NCI-H128 (cell line): ENCODE data around the gene PRKRA.
"Not testable (repeated sequence)": the region's sequence is repeated elsewhere in the genome, so short reads cannot be mapped to it uniquely, and the experiment has no call there.

Source experiments
- DNase-seq: peaks from one replicate; lab custom pipeline; 2025; ENCODE audit not compliant: unreplicated experiment; lab: John Stamatoyannopoulos, UW

The PRKRA gene

GRCh38 chr2:178469219-178469849, 18.4 kb upstream of the PRKRA start:
- DNase-seq = no peak

DNA sequence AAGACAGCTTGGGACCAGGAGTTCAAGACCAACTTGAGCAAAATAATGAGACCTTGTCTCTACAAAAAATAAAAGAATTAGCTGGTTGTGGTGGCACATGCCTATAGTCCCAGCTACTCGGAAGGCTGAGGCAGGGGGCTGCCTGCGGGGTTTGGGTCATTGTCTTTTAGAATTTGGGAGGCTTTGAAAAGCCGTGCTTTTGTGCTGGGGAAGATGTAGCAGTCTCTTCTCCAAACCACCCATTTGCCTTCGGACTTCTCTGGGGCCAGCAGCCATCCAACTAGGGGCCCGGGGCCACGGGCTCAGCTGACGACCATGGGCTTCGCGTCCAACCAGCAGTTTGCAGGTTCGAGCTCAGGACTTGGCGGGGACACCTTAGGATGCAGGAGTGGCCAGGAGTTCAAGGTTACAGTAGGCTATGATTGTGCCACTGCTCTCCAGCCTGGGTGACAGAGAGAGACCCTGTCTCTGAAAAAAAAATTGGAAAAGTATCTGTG, 6.5 kb upstream of the PRKRA start:
- no peak for DNase-seq

DNA sequence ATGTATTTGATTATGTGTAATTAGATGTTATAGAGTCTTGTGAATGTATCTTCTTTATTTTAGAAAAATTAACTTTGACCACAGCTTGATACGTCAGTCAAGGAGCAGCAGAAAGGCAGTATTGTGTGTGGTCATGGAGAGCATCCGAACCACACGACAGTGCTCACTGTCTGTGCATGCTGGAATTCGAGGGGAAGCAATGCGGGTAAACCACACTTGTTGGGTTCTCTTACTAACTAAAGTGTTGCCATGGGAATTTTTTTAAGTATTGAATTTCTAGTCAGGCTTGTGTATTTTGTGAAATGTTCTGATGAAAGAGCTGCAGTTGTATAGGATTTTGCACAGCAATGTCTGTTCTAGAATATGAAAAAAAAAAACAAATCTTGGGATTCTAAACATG, 5.0 kb upstream of the PRKRA start:
- no peak for DNase-seq

DNA sequence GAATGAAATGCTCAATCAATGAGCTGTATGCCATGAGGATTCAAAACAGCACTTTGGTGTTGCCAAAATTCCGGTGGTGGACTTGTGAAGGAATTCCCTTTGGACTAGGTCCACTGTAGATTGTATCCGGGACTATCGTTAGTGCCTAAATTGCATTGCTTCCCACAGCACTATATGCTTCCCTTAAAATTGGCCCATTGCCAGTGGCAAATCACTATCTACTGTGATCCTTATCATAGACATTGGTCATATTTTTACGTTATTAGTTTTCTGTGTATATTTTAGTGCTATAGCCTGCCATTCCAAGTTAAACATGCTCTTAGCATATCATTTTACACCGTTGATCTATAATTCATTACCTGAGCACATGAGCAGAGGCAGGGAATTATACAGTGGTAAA, 1.9 kb upstream of the PRKRA start:
- DNase-seq = no peak

GRCh38 chr2:178452334-178452733, 1.4 kb upstream of the PRKRA start:
- DNase-seq = no peak

- no peak for DNase-seq
Measured at GRCh38 chr2:178450524-178450773, 526 bp downstream of the PRKRA start.

GRCh38 chr2:178449700-178450523, 1.1 kb downstream of the PRKRA start:
- no peak for DNase-seq

GRCh38 chr2:178448968-178449661, 1.9 kb downstream of the PRKRA start:
- DNase-seq = no peak

DNA sequence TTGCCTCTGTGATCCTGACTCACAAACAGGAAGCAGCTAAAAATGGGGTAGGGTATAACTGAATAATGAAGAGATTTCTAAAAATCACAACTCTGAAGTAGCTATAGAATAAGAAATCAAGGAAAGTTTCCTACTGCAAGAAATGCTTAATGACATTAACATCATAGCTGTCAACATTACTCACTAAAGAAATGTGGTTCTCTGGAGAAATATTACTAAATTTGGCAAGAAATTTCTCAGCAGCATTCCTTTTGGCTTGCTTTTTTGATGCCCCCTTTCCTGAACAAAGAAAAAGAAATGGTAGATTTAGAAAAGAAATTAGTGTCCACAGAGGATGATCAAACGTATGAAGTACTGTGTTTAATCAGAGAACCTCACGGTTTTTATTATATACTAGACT, 9.5 kb downstream of the PRKRA start:
- no peak for DNase-seq

DNA sequence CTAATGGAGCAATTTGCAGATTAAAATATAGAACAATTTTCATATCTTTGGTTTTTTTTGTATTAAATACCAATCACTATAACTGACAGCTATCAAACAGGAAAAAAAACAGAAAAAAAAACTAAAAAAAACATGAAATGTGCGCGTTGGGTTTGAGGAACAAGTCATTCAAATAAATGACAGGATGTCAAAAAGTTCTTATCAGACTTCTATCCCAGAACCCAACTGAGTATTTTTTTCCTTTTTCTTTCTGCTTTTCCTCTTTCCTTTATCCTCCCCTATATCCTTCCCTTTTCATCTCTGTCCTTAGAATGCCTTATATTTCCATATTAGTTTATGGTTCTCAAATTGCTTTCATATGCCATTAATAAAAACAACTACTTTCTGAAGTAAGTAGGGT, 14.3 kb downstream of the PRKRA start:
- DNase-seq = no peak

- DNase-seq = no peak
Measured at GRCh38 chr2:178429336-178429735, 21.6 kb downstream of the PRKRA start.

GRCh38 chr2:178428396-178428806, 22.6 kb downstream of the PRKRA start:
- no peak for DNase-seq

DNA sequence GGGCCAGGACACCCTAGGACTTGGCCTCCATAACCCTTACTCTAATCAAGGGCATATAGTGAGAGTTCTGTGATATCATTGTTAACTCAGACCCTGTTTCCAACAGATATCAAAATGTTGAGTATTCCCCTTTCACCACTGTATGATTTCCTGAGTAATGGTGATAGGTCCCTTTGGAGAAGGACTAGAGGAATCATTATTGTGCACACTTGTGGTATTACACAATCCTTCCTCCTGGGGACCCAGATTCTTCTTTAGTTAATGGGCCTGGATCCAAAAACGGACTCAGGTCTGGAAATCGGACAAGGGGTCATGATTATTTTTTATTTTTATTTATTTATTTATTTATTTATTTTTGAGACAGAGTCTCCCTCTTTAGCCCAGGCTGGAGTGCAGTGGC, 23.5 kb downstream of the PRKRA start:
- DNase-seq = no peak

- DNase-seq = no peak
Measured at GRCh38 chr2:178426388-178426787, 24.6 kb downstream of the PRKRA start.

DNA sequence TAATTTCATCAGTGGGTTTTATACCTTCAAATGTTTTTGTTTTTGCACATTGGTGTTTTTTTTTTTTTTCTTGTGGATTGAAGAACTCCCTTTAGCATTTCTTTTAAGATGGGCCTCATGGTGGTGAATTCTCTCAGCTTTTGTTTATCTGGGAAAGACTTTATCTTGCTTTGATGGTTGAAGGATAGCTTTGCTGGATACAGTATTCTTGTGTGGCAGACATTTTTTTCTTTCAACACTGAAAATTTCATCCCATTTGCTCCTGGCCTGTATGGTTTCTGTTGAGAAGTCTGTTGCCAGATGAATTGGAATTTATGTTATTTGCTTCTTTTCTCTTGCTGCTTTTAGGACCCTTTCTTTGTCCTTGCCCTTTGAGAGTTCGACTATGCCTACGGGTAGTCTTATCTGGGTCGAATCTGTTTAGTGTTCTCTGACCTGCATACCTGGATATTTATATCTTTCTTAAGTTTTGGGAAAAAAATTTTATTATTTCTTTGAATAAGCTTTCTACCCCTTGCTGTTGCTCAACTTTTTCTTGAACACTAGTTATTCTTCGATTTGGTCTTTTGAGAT, 25.6 kb downstream of the PRKRA start:
- DNase-seq = no peak

DNA sequence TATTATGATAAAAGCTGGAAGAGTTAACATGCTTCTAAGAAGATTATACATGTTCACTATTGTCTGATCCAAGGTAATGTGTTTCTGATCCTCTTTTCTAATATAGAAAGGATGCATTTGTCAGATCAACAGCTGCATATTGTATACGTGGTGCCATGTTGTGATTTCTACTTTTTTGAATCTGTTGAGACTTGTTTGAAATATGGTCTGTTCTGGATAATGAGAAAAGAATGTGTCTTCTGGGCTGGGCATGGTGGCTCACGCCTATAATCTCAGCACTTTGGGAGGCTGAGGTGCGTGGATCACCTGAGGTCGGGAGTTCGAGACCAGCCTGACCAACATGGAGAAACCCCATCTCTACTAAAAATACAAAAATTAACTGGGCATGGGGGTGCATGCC, 27.2 kb downstream of the PRKRA start:
- not testable (repeated sequence) for DNase-seq

GRCh38 chr2:178422097-178422496, 28.9 kb downstream of the PRKRA start:
- no peak for DNase-seq

GRCh38 chr2:178420463-178420999, 30.4 kb downstream of the PRKRA start:
- no peak for DNase-seq

DNA sequence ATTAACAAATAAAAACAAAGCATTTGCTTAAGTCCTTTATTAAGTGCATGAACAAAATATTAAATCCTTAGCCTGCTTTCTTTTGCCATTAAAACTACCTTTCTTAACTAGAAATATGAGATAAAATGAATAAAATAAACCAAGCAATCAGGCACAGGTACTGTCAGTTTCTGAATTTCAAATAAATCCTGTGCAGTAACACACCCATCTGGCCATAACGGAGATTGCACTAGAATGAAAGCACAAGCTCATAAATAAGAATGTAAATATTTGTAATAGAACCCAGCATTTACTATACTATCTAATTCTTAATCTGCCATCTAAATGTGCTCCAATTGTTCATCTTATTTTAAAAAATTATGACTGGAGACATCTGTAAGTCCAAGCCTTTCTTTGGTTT, 31.9 kb downstream of the PRKRA start:
- no peak for DNase-seq

GRCh38 chr2:178418426-178418825, 32.5 kb downstream of the PRKRA start:
- DNase-seq = no peak

DNA sequence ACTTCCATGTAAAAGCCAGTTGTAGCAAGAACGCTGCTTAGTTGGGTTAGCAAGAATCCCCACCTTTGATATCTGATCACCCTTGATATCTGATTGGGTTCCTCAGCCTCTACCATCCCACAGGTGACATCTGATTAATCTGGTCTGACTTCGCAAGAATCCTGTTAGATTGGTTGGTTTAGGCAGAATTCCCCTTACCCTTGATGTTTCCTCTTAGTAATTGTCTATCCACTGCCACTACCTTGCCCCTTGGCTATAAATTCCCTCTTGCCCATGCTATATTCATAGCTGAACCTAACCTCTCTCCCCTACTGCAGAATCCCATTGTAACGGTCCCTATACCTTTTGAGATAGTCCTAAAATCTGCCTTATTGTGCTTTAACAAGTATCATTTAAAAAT, 33.1 kb downstream of the PRKRA start:
- no peak for DNase-seq

DNA sequence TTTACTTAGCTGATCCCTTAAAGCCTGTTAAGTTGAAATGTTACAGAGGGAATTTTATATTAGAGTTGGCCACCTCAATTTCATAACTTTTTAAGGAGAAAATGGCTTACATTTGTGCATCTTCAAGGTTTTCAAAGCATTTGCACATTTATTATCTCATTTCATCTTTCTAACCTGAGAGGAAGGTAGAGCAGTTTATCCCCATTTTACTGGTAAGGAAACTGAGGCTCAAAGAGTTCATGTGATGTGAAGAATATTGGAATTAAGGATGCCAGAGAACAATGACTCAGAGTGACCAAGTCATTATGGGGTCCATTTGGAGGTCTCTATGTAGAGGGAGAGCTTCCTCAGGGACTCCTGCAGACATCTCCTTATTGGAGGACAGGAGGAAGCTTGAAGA, 35.0 kb downstream of the PRKRA start:
- DNase-seq = no peak
